Activated CD8-positive, alpha-beta memory T cell treated with anti-CD3 and anti-CD28 coated beads for 4 hours (primary cell): ENCODE measurements around the gene NR0B2.
"Not testable (repeated sequence)": the region's sequence is repeated elsewhere in the genome, so short reads cannot be mapped to it uniquely, and the experiment has no call there.

Experiments used
- DNase-seq, 2 donors: peaks; one replicate each; pipeline ENCODE4 v3.0.0-alpha.2; 2020; ENCODE audit warnings: low read depth in 2 of 2

The NR0B2 gene

GRCh38 chr1:26913754-26914619 is at the start of gene NR0B2:
NR0B2 (minus strand) TSS chr1:26913975; CDS start chr1:26913940, 35 bp downstream.
- no peak for DNase-seq

GRCh38 chr1:26961826-26962225 is 48.1 kb upstream of the NR0B2 start:
- DNase-seq, result no peak

- DNase-seq, result no peak
These were observed 46.8 kb upstream of the NR0B2 start for GRCh38 chr1:26960625-26960966.

- peak; percentile 6 to 18 for DNase-seq
These were observed 46.2 kb upstream of the NR0B2 start, which contains the start of gene KDF1 for GRCh38 chr1:26959722-26960624. KDF1 (minus strand) TSS chr1:26960468; CDS start chr1:26952380, 8,088 bp downstream.

- DNase-seq, result no peak
These were observed 45.5 kb upstream of the NR0B2 start for GRCh38 chr1:26959270-26959669.

- DNase-seq, result no peak
These were observed 43.5 kb upstream of the NR0B2 start for GRCh38 chr1:26957306-26957705.

- no peak for DNase-seq
These were observed 42.5 kb upstream of the NR0B2 start for GRCh38 chr1:26956321-26956720.

- DNase-seq, result no peak
These were observed 39.6 kb upstream of the NR0B2 start for GRCh38 chr1:26953374-26953773.

GRCh38 chr1:26951821-26952497 is 38.2 kb upstream of the NR0B2 start:
- no peak for DNase-seq

- DNase-seq, result no peak
These were observed 37.4 kb upstream of the NR0B2 start for GRCh38 chr1:26951216-26951615.

GRCh38 chr1:26950602-26951001 is 36.8 kb upstream of the NR0B2 start:
- no peak for DNase-seq

- no peak for DNase-seq
These were observed 36.1 kb upstream of the NR0B2 start for GRCh38 chr1:26949926-26950319.

GRCh38 chr1:26949266-26949925 is 35.6 kb upstream of the NR0B2 start:
- DNase-seq, result no peak

GRCh38 chr1:26948725-26949057 is 34.9 kb upstream of the NR0B2 start:
- DNase-seq, result not testable (repeated sequence)

- DNase-seq, result no peak
These were observed 32.5 kb upstream of the NR0B2 start for GRCh38 chr1:26946270-26946669.

- no peak for DNase-seq
These were observed 32.0 kb upstream of the NR0B2 start for GRCh38 chr1:26945728-26946127.

- DNase-seq, result no peak
These were observed 31.4 kb upstream of the NR0B2 start for GRCh38 chr1:26945138-26945537.

- no peak for DNase-seq
These were observed 28.9 kb upstream of the NR0B2 start for GRCh38 chr1:26942656-26943055.

GRCh38 chr1:26941311-26941710 is 27.5 kb upstream of the NR0B2 start:
- DNase-seq, result no peak

GRCh38 chr1:26938659-26939025 is 24.9 kb upstream of the NR0B2 start:
- no peak for DNase-seq

- no peak for DNase-seq
These were observed 24.4 kb upstream of the NR0B2 start for GRCh38 chr1:26938004-26938658.
